Tibial nerve (tissue), 4 donors: ENCODE data around the gene SLIT2.

Experiments used
- CTCF ChIP-seq, 5 experiments: fragments of 200-600 bp in 3 of 5; fragments of 450-650 bp in 2 of 5; sonication (generic) in 3 of 5; IDR thresholded peaks; one replicate each; pipeline ENCODE4 v1.5.1; 2016 to 2019; ENCODE audit warnings: antibody characterized with exemption in 5 of 5, mild to moderate bottlenecking in 3 of 5, moderate library complexity in 2 of 5
- EP300 ChIP-seq, 2 donors: sonication (generic); formaldehyde crosslinking; IDR thresholded peaks; one replicate each; pipeline ENCODE4 v1.6.1; 2017; ENCODE audit warnings: antibody characterized with exemption in 2 of 2, mild to moderate bottlenecking in 1 of 2
- POLR2A ChIP-seq, 2 donors: fragments of 450-650 bp; IDR thresholded peaks; one replicate each; pipeline ENCODE4 v1.6.1; 2017; ENCODE audit warnings: antibody characterized with exemption in 2 of 2, mild to moderate bottlenecking in 2 of 2, moderate library complexity in 2 of 2

- no peak for TF ChIP-seq CTCF (IDR thresholded peaks at IDR 0.05)
- no peak for TF ChIP-seq POLR2A (IDR thresholded peaks at IDR 0.05)
- TF ChIP-seq EP300 (IDR thresholded peaks at IDR 0.05), result no peak
Measured at GRCh38 chr4:20265726-20266125, 14.0 kb downstream of the SLIT2 start.
